ENCODE measurements around the gene POLR2J3.
"Not testable (repeated sequence)": the region's sequence is repeated elsewhere in the genome, so short reads cannot be mapped to it uniquely, and the experiment has no call there.

The POLR2J3 gene

GRCh38 chr7:102517550-102518147 lies 54.7 kb downstream of the POLR2J3 start, which contains the start of gene RASA4B:
RASA4B (minus strand) TSS chr7:102517777; CDS start chr7:102517710, 67 bp downstream.
- not testable (repeated sequence) for DNase-seq
